CD4-positive, alpha-beta T cell treated with Interleukin-17A for 1 hour (primary cell): ENCODE measurements around the gene RUNX2.
"Not testable (repeated sequence)": the region's sequence is repeated elsewhere in the genome, so short reads cannot be mapped to it uniquely, and the experiment has no call there.

Experiments used
- DNase-seq: peaks from one replicate; pipeline ENCODE4 v3.0.0-alpha.2; 2020

RUNX2 gene

GRCh38 chr6:45531999-45532595 is 204.0 kb downstream of the RUNX2 start:
- DNase-seq, result no peak

GRCh38 chr6:45532721-45533210 is 204.6 kb downstream of the RUNX2 start:
- DNase-seq, result no peak

GRCh38 chr6:45533386-45533785 is 205.3 kb downstream of the RUNX2 start:
- DNase-seq, result no peak

GRCh38 chr6:45535933-45536332 is 207.8 kb downstream of the RUNX2 start:
- DNase-seq, result no peak

GRCh38 chr6:45537539-45537938 is 209.4 kb downstream of the RUNX2 start:
- DNase-seq, result no peak

GRCh38 chr6:45538641-45539547 is 210.8 kb downstream of the RUNX2 start:
- DNase-seq, result no peak

- DNase-seq, result no peak
Observed at GRCh38 chr6:45540375-45540920, 212.3 kb downstream of the RUNX2 start.

- no peak for DNase-seq
Observed at GRCh38 chr6:45541934-45542333, 213.8 kb downstream of the RUNX2 start.

- DNase-seq, result no peak
Observed at GRCh38 chr6:45543298-45544235, 215.4 kb downstream of the RUNX2 start.

- DNase-seq, result no peak
Observed at GRCh38 chr6:45545416-45545815, 217.3 kb downstream of the RUNX2 start.

- no peak for DNase-seq
Observed at GRCh38 chr6:45548657-45549515, 220.8 kb downstream of the RUNX2 start.

GRCh38 chr6:45552536-45552935 is 224.4 kb downstream of the RUNX2 start:
- no peak for DNase-seq

- DNase-seq, result no peak
Observed at GRCh38 chr6:45553730-45554344, 225.7 kb downstream of the RUNX2 start.

GRCh38 chr6:45554591-45554990 is 226.5 kb downstream of the RUNX2 start:
- DNase-seq, result no peak

GRCh38 chr6:45555981-45556771 is 228.0 kb downstream of the RUNX2 start:
- DNase-seq, result no peak

- no peak for DNase-seq
Observed at GRCh38 chr6:45556828-45557227, 228.7 kb downstream of the RUNX2 start.

GRCh38 chr6:45557454-45557853 is 229.3 kb downstream of the RUNX2 start:
- DNase-seq, result no peak

GRCh38 chr6:45558858-45559257 is 230.7 kb downstream of the RUNX2 start:
- no peak for DNase-seq

GRCh38 chr6:45560321-45560820 is 232.2 kb downstream of the RUNX2 start:
- not testable (repeated sequence) for DNase-seq

GRCh38 chr6:45562171-45562570 is 234.0 kb downstream of the RUNX2 start:
- DNase-seq, result no peak
